Renal pelvis (tissue), 4 donors: ENCODE results near the gene SLC17A9. TPM values are rescaled to one million over a fixed set of nuclear protein-coding genes. Genes with fewer than 3 reads are reported as not detected.

Source experiments
- DNase-seq: peaks from one replicate; pipeline ENCODE4 v3.0.0-alpha.2; 2013
- polyA plus RNA-seq, 3 donors: library from polyadenylated mRNA; unstranded; fragments of 120-200 nt; gene quantifications; one replicate each; pipeline ENCODE4 v1.2.1, GENCODE V29; 2013; ENCODE audit not compliant: insufficient read length in 3 of 3

Gene SLC17A9
- polyA plus RNA-seq, 3 donors, result 1.5 to 2.7 (median 1.6) TPM

GRCh38 chr20:62937268-62938104 lies 15.0 kb upstream of the SLC17A9 start:
- peak; percentile 97 for DNase-seq

DNA sequence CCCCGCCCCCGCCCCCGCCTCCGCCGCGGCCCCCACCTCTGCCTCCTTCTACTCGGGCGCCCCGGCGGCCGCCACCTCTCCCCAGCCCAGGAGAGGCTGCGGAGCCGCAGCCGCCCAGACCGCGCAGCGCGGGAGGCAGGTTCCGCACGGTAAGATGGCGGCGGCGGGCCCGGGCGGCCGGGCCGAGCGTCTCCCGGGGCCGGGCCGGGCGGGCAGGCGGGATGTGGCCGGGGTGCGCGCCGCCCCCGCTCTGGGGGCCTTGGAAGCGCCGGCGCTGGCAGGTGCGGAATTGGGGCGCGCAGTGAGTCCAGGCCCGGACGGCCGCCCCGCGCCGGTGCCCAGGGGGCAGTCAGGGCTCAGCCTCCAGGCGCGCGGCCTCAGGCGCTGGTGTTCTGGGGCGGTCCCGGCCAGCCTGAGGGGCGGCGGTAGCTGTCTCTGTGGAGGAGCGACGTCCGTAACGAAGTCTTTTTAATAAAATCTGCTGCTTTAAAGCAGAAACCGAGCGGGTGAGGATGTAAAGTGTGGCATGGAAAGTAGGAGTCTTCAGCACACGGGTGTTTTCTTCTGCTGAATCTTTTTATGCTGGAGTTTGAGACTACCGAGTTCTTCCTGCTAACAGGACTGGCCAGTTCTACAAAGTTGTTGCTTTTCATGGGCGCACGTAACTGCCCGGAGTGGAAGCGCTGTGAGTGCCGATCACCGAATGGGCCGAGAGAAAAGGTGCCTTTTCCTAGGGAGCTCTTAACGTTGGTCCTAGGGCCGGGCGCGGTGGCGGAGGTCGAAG lies 14.2 kb upstream of the SLC17A9 start, which contains the start of gene GID8:
GID8 (plus strand) TSS at position 43 of the 784 bp plus-strand sequence. CDS start 3,356 bp downstream, outside the sequence.
- DNase-seq, result peak; percentile 47

GRCh38 chr20:62940875-62941274 lies 11.6 kb upstream of the SLC17A9 start:
- no peak for DNase-seq

- DNase-seq, result no peak
Measured at GRCh38 chr20:62941792-62942191, 10.7 kb upstream of the SLC17A9 start.

GRCh38 chr20:62942456-62942855 lies 10.1 kb upstream of the SLC17A9 start:
- no peak for DNase-seq

GRCh38 chr20:62943396-62943795 lies 9.1 kb upstream of the SLC17A9 start:
- no peak for DNase-seq

GRCh38 chr20:62944184-62944583 lies 8.3 kb upstream of the SLC17A9 start:
- DNase-seq, result no peak

DNA sequence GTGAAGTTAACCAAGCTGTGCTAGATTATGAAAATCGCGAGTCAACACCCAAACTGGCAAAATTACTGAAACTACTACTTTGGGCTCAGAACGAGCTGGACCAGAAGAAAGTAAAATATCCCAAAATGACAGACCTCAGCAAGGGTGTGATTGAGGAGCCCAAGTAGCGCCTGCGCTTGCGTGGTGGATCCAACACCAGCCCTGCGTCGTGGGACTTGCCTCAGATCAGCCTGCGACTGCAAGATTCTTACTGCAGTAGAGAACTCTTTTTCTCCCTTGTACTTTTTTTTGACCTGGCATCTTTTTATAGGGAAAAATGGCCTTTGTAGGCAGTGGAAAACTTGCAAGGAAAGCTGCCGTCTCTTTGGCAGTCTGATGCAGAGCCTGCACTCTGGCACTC lies 7.8 kb upstream of the SLC17A9 start:
- DNase-seq, result no peak

DNA sequence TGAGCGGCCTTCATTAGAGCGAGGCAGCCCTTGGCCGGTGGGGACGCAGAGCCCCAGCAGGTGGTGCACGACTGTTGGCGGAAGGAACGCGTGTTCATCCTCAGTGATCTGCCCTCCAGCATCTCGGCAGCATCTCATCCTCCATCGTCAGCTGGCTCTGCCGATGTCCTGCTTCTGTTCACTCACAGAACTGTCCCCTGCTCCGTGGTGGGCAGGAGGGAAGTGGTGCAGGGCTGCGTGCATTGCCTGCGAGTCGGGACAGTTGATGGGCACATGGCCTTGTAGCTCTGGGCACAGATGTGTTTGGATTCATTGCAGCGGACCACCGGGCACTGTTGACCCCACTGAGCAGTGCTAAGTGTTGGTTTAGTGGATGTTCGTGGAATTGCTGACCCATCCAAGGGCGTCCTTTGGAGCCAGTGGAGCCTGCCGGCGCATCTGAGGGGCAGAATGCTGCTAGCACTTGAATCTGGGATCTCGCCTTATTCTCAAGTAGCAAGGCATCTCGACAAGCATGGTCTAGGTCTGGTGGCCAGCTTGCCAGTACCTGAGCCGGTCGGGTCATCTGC lies 6.7 kb upstream of the SLC17A9 start:
- no peak for DNase-seq

- no peak for DNase-seq
Measured at GRCh38 chr20:62946918-62947317, 5.6 kb upstream of the SLC17A9 start.

DNA sequence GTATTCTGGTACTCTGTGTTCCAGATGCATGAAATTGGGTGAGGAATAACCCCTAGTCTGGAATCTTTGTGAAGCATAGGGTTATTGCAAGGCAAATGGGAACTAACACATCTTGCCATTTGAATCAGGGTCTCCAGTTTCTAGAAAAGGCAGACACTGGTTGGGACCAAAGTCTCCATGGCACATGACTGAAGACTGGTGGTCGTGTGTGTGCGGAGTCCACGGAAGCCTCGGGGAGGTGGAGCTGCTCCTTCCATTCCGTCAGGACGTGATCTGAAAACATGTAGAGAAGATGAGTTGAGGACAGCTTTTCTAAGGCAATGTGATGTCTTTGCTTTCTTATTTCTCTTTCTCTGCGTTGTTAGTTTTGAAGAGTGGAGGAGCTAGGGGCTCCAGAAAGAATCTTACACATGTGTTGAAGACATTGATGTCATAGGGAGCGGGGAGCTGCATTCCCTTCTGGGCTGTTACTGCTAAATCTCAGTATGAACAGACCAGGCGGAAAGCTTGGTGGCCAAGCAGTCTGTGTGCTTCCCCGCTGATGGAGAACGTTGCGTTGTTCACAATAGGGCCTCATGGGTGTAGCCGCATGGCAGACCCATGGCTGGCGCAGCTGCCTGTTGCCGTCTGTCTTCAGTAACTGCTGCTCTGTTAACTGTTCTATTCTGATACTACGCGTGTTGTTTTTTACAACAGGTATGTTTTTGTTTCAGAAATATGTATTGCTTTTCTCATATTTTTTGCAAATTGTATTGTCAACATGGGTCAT lies 4.8 kb upstream of the SLC17A9 start:
- DNase-seq, result no peak

- no peak for DNase-seq
Measured at GRCh38 chr20:62949153-62949821, 3.2 kb upstream of the SLC17A9 start.

- DNase-seq, result no peak
Measured at GRCh38 chr20:62949962-62950361, 2.5 kb upstream of the SLC17A9 start.

DNA sequence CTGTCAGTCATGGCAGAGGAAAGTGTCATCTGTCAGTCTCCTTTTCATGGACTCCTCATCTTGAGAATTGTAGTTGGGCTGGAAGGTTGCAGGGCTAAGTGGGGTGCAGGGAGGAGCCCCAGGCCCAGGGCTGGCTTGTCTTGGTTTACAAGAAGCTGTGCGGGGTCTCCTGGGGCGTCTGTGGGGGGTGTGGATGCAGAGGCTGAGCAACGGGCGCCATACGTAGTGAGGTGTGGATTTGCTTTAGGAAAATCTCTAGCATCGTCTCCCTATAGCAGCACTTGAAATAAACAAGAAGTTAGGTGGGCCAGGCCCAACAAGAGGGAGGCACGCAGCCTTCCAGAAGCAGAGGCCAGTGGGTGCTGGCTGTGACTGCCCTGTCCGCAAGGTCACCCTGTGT lies 1.8 kb upstream of the SLC17A9 start:
- no peak for DNase-seq

DNA sequence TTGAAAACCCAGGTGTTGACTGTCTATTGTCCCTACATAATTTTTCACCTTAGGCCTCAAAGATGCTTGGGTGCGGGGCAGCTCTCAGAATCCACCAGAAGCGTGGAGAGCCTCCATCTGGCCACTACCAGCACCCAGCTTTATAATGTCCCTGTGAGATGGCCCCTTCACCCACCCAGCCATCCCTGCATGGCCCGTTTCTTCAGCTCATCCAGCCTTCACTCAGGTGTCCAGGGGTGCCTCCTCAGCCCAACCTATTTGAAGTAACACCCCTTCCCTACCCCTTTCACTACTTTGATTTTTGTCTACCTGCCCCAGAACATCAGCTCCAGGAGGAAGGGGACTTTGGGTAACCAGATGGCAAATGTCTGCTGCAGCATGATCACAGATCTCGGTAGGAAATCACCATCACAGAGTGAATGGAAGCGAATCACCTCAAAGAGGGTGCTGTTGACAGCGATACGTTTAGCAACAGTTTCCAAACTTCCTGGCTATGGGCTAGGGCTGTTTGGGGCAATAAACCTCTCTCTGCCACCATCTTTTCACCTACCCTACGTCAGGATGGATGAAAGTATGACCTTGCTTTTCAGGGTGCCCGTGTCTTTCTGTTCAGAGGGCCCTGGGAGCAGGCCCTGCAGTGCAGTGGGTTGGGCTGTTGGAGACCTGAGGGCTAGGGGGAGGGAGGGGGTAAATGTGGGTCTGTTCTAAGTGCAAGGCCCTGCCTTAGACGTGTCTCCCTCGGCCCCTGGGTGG lies 1.2 kb upstream of the SLC17A9 start:
- DNase-seq, result no peak

DNA sequence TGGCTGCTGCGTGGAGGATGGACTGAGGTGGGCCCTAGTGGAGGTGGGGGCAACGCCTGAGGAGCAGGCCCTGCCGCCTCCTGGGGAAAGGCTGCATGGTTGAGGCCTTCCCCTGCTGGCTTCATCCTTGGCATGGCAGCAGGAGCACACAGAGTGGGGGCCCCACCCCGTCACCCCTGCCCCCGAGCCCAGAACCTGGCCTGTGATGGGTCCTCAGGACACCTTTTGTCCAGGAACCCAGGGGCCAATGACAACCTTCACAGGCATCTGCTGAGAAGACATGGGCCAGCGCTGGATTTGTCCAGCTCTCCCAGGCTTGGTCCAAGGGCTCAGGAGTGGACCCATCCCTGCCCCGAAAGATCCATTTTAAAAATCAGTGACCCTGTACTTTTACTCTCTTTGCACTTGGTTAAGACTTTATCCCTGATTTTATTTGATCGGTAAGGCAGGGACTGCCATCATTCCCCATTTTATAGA lies 575 bp upstream of the SLC17A9 start:
- no peak for DNase-seq

- no peak for DNase-seq
Measured at GRCh38 chr20:62952968-62953838, 694 bp downstream of the SLC17A9 start.

DNA sequence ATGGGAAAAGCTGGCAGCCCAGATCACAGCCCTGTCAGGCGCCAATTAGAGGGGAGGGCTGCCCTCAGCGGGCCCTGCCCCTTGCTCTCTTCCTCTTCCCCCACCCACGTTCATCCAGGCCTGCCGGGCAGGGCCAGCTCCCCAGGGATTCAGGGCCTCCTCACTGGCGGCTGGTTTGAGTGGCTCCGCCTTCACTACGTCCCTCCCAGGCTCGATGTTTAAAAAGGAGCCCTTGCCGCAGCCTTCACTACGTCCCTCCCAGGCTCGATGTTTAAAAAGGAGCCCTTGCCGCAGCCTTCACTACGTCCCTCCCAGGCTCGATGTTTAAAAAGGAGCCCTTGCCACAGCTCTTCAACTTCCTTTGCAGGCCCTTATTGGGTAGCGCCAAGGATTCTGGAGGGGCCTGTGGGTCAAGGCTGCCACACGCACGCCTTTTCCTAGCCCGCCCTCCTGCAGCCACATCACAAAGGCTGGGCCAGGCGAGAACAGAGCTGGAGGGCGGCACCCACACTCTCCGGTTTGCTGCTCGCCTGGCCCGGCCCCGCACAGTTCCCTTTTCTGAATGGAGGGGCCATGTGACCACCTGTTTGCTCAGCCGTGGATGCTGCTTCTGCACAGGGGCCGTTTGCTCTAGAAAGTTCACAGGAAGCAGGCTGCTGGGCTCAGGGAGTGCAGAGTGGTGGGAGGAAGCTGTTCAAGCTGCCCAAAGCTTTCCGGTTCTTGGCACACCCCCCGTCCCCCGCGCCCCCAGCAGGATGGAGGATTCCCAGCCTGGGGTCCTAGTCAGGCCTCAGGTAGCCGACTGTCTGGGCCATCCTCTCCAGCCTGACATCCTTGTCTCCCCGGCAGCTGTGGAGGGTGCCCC lies 1.6 kb downstream of the SLC17A9 start:
- peak; percentile 74 for DNase-seq
